Daoy (cell line): ENCODE measurements around the gene CLDND1. TPM values are rescaled to one million over a fixed set of nuclear protein-coding genes. Genes with fewer than 3 reads are reported as not detected.

Experiments
- DNase-seq: peaks from one replicate; pipeline ENCODE4 v3.0.0-alpha.2; 2015; ENCODE audit warnings: low read depth
- total RNA-seq: library from RNA; depleted of rRNA; stranded (reverse); fragments of >200 nt; shearing (Covaris generic); gene quantifications from 2 replicates; pipeline ENCODE4 v1.2.3, GENCODE V29; 2014

Gene CLDND1
- total RNA-seq, 1 experiment from 2014 or later = 296 TPM

- no peak for DNase-seq
Measured at GRCh38 chr3:98551754-98552153, 29.1 kb upstream of the CLDND1 start.

GRCh38 chr3:98551236-98551635 lies 28.5 kb upstream of the CLDND1 start:
- DNase-seq = no peak

- DNase-seq = no peak
Measured at GRCh38 chr3:98550833-98551232, 28.1 kb upstream of the CLDND1 start.

- no peak for DNase-seq
Measured at GRCh38 chr3:98548544-98548943, 25.8 kb upstream of the CLDND1 start.

- DNase-seq = peak; percentile 34
Measured at GRCh38 chr3:98545940-98546339, 23.2 kb upstream of the CLDND1 start.

- DNase-seq = no peak
Measured at GRCh38 chr3:98542623-98543022, 19.9 kb upstream of the CLDND1 start.

- no peak for DNase-seq
Measured at GRCh38 chr3:98541695-98542094, 19.0 kb upstream of the CLDND1 start.

GRCh38 chr3:98540346-98540745 lies 17.6 kb upstream of the CLDND1 start:
- no peak for DNase-seq

GRCh38 chr3:98536456-98537017 lies 13.8 kb upstream of the CLDND1 start:
- DNase-seq = no peak

GRCh38 chr3:98534734-98535133 lies 12.0 kb upstream of the CLDND1 start:
- no peak for DNase-seq

- DNase-seq = no peak
Measured at GRCh38 chr3:98534168-98534567, 11.5 kb upstream of the CLDND1 start.

- DNase-seq = no peak
Measured at GRCh38 chr3:98532709-98533571, 10.2 kb upstream of the CLDND1 start.

- DNase-seq = no peak
Measured at GRCh38 chr3:98532275-98532637, 9.6 kb upstream of the CLDND1 start.

GRCh38 chr3:98531622-98532274 lies 9.0 kb upstream of the CLDND1 start, which contains the start of gene GPR15:
TSS of gene GPR15 (plus strand) at chr3:98531978. CDS start at chr3:98532034, 56 bp downstream.
- no peak for DNase-seq

GRCh38 chr3:98530676-98531075 lies 8.0 kb upstream of the CLDND1 start:
- no peak for DNase-seq

- DNase-seq = no peak
Measured at GRCh38 chr3:98529856-98530459, 7.3 kb upstream of the CLDND1 start.

GRCh38 chr3:98528474-98529346 lies 6.0 kb upstream of the CLDND1 start:
- DNase-seq = no peak

- no peak for DNase-seq
Measured at GRCh38 chr3:98525494-98525893, 2.8 kb upstream of the CLDND1 start.

GRCh38 chr3:98521897-98522543 lies 682 bp downstream of the CLDND1 start:
- peak; percentile 84 for DNase-seq

GRCh38 chr3:98519351-98519750 lies 3.4 kb downstream of the CLDND1 start:
- no peak for DNase-seq

GRCh38 chr3:98518816-98519215 lies 3.9 kb downstream of the CLDND1 start:
- no peak for DNase-seq
